ENCODE data around the gene PIP5K1C.

PIP5K1C gene

DNA sequence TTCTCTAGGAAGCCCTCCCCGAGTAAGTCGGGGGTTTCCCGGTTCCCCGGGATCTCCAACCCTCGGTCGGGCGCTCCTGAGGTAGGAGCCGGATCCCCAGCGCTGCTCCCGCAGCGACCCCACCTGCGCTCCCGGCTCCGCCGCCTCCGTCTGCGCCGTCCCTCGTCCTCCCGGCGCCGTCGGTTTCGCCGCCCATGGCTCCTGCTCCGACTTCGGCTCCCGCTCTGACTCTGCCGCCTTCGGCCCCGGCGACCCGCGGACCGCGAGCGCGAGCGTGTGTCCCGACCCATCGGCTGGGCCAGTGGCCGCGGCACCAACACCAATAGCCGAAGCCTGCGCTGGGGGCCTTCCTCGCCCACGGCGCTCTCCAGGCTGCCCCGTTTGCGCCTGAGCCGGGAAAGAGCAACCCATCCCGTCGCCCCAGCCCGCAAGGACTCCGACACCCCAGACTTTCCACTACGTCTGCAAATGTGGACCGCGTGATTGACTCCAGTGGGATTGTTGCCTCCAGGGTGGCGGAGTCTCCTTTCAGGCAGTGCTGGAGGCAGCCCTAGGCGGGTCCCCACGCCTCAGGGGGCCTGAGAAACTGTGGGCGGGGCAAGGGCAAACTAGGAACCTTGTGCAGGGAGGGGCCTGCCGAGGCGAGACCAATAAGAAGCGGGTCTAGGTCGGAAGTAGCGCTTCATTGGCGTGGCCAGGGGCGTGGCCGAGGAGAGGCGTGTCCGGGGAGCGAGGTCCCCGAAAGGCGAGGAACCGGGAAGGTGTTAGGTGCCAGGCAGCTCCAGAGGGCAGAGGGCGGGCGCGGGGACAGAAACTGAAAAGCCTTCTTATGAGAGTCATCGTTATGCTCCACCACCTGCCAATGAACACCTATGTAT is 73.6 kb downstream of the PIP5K1C start, which contains the start of gene CACTIN:
Gene CACTIN (minus strand): TSS at position 318 of the 878 bp plus-strand sequence. CDS start 28 bp downstream, at position 290.
- peak; percentile 98 for DNase-seq (ENCODE audit: low read depth)

DNA sequence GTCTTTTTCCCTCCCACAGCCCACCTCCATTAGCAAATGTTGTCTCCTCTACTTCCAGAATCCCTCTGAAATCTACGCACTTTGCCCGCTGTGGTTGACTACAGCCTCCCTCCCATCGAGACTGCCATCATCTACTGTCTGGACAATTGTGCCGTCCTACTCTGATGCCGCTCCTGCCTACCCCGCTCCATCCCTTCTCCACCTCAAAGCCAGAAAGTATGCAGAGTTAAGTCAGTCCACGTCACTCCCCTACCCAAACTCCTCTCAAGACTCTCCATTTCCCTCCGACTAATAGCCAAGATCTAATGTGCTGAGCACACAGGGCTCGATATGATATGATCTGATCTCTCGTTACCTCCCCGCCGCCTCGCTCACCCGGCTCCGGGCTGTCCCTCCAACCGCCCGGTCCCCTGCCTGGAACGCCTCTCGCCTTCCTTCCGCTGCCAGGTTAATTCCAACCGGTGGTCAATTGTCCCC is 74.2 kb downstream of the PIP5K1C start:
- peak; percentile 10 for DNase-seq (ENCODE audit: low read depth)

DNA sequence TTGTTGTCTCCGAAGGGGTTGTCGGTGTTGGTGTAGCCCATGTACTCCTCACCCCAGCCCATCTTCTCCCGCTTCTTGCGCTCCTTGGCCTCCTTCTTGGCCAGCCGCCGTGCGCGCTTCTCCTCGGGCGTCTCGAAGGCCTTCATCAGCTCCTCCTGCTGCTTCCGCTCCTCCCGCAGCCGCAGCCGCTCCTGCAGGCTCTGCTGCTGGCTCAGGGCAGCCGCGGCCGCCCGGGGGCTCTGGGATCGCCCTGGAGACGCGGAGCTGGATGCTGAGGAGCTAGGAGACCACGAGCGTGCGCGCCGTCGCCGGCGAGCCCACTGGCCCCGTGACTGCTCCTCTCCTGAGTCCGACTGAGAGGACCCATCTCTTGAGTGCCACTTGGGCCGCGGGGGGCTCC is 76.6 kb downstream of the PIP5K1C start:
- DNase-seq (ENCODE audit: low read depth) = no peak

DNA sequence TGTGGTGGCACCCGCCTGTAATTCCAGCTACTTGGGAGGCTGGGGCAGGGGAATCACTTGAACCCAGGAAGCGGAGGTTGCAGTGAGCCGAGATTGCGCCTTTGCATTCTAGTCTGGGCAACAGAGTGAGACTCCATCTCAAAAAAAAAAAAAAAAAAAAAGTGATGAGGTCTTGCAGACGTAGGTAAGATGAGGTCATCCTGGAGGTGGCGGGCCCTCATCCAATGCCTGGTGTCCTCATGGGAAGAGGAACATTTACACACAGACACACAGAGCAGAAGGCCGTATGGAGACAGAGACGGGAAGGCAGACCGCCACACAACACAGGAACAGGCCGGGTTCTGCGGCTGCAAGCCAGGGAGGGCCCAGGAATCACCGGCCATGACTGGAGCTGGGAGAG is 78.0 kb downstream of the PIP5K1C start:
- DNase-seq (ENCODE audit: low read depth) = no peak

DNA sequence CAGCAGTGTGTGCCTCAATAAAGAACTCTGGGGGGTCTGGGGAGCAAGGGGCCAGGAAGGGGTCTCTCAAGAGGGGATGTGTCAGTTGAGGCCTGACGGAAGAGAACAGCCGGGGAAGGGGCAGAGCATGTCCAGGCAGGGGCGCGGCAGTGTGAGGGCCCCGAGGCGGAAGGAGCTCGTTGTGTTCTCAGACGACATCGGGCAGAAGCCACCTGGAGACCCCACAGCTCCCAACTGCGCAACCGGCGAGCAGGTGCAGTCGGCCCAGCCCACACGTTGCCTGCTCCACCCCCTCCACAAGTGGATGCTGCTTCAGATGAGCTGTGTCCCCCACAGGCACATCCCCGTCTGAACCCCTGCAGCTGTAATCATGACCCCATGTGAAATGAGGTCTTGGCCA is 78.6 kb downstream of the PIP5K1C start:
- DNase-seq (ENCODE audit: low read depth) = no peak

DNA sequence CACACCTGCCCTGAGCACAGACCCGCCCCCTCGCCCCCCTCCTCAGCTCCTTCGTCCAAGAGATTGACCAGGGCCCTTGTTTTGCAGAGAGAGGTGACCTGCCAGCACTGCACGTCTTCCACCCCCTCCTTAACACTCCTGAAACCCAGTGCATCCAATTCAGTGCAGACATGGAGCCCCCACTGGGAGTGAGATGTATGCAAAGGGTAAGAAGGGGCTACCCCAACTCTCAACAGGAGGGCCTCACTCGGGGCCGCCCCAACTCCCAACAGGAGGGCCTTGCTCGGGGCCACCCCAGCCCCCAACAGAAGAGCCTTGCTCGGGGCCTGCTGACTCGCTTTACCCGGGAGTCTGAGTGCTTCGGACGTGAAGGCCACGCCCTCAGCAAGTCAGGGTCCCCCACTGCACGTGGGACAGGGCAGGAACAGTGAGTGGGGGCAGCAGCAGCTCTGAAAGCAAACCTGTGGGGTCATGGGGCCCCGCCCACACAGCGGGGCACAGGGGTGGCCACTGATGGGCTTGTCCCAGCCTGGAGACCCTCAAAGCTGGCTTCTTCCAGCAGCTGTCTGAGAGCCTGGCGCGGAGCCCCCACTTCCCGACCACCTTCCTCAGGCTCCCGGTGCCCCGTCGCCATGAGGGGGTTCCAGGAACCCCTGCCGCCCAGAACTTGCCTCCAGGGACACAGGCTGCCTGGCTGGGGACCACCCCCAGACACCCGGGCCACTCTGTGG is 79.3 kb downstream of the PIP5K1C start:
- DNase-seq (ENCODE audit: low read depth) = no peak

DNA sequence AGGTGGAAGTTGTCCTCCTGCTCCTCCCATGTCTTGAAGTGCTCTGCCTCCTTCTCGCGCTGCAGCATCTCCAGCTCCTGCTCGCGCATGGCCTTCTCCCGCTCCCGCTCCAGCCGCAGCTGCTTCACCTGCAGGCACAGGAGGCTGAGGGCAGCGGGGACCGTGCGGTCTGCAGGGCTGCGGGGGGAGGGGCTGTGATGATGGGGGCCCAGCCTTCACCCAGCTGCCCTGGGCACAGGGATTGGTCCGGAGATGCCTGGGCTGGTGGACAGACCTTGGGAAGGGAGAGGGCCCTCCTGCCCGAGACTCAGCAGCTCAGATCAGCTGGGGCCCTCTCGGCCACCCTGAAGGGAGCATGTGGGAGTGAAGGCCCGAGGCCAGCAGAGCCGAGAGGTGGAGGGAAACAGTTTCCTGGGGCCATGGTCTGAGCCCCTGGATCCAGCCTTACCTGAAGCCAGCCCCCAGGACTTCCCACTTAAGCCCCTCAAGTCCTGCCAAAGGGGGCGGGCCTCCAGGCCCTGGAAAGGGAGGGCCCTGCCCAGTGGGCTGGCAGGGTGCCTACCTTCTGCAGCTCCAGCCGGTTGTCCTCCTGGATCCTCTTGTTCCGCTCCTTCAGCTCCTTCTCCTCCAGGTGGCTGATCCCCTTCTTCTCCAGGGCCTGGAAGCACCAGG is 80.0 kb downstream of the PIP5K1C start:
- no peak for DNase-seq (ENCODE audit: low read depth)

DNA sequence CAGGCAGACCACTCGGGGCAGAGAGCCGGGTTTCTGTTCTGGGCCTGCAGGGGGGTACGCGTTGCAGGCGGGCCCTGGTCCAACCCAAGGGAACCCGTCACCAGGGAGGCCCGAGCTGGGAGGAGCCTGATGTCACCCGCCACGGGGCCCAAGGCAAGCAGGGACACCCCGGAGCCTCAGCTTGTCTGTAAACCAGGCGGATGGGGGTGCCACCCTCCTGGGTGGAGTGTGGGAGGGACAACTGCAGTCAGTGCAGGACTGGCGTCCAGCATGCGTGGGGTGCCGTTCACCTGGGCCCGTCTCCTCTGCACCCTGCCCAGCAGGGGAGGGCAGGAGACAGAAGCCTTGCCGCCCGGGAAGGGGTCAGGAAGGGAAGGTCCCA is 80.6 kb downstream of the PIP5K1C start:
- no peak for DNase-seq (ENCODE audit: low read depth)

DNA sequence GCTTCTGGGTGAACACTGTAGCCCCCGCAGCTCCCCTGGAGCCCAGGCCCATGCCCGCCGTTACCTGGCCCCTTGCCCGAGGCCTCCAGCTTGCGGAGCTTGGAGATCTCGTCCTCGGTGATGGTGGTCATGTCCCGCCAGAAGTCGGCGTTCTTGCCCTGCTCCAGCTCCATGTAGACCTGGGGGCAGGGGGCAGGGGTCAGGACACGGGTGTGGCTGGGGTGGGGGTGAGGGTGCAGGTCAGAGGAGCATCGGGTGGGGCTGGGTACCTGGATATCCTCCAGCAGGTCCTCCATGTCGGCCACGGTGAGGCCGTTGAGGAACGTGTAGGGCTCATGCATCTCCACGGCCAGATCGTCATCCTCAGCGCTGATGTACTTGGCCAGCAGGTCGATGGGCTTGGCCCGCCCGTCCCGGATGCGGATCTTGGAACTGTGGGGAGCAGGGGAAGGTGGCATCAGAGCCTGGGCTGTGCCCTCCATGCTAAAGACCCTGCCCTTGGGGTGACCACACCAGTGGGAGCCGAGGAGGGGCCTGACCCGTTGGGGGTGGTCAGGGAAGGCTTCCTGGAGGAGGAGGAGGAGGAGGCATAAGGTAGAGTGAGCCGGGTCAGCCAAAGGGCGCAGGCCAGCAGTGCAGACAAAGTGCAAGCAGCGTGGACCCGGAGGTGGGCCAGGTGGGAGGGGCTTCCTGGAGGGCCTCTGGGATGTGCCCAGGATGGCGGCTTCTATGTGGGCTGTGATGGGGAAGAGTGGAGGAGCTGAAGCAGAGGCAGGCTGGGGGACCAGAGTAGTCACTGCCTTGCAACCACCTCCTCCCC is 81.2 kb downstream of the PIP5K1C start:
- DNase-seq (ENCODE audit: low read depth) = no peak

DNA sequence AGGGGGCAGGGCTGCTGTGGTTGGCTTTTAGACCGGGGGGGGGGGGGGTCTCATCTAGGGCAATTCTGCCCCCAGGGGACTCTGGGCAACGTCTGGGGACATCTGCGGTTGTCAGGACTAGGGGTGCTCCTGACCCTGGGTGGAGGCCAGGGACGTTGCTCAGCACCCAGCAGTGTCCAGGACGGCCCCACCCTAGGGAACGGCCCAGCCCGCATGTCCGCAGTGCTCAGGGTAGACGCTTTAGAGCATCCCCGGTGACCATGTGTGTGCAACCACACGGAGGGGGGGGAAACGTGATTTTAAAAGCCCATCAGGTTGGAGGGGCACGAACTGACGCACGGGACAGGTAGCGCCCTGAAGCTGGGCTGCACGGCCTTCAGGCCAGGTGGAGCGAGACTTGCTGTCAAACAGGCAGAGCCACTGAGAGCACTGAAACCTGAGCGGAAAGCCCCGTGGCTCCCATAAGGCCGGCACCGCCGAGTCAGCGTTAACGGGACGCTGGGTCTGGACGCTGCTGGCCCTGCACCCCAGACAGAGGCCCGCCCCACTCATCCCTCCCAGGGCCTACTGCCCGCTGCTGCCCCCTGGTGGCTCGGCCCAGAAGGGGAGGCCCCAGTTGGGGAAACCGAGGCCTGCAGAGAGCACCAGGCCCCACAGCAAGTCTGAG is 82.0 kb downstream of the PIP5K1C start:
- DNase-seq (ENCODE audit: low read depth) = peak; percentile 36

DNA sequence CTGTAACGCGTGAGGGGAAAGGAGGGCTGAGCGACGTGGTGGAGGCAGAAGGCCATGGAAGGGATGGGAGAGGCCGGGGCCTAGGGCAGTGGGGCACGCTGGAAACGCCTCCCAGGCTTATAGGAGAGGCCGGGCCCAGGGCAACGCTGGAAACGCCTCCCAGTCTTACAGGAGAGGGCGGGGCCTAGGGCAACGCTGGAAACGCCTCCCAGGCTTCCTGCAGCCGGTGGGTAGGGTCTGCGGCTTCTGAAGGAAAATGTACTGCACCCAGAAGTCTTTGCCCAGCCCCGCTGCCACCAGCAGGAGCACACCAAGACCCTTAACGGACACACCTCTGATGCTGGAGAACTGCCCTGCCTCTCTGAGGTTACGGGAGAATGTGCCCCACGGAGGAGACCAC is 82.8 kb downstream of the PIP5K1C start:
- no peak for DNase-seq (ENCODE audit: low read depth)

DNA sequence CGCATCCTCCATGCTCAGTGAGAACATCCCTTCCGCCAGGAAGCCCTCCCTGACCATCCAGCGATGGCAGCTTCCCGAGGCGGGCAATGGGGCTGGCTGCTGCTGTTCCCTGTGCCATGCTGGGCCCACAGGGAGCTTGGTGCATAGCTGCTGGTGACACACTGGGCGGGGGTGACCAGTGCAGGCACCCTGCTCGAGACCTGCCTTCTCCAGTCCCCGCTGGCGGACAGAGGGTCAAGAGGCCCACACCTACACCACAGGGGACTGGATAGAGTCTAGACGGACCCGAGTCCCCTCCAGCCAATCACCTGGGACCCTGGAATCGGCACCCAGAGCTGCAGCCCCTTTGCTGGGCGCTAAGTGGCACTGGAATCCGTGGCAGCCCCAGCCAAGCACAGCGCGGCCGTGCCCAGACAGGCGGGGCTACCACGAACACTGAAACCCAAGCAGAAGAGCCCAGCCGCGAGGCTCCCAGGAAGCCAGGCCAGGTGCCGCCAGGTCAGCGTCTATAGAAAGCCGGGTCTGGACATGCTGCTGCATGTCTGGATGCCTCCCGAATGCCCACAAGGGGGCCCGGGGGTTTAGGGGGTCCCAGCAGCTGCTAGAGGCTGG is 84.6 kb downstream of the PIP5K1C start:
- no peak for DNase-seq (ENCODE audit: low read depth)

DNA sequence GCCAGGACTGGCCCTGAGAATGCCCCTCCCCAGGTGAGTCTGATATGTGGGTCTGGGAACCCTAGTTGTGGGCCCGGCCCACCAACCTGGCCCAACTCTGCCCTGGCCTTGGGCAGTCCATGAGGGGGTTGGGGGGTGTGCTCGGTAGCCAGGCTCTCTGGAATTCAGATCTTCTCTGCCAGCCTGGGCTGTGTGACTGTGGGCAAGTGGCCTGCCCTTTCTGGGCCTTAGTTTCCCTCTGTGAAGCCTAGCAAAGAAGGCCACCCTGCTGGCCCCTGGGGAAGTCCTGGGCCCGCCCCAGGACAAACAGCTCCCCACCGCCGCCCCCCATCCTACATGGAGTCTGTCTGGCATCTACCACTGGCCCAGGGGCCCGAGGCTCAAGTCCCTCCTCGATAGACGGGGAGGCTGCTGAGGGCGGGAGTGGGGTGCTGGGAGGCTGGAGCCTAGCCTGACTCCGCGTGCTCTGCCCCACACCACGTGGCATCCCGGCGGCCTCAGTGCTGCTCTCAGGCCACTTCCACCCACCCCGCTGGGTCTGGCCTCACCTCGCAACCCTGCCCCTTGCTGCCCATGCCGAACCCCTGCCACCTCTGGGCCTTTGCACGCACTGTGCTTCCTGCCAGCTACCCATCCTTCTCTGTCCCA is 85.3 kb downstream of the PIP5K1C start:
- DNase-seq (ENCODE audit: low read depth) = no peak

DNA sequence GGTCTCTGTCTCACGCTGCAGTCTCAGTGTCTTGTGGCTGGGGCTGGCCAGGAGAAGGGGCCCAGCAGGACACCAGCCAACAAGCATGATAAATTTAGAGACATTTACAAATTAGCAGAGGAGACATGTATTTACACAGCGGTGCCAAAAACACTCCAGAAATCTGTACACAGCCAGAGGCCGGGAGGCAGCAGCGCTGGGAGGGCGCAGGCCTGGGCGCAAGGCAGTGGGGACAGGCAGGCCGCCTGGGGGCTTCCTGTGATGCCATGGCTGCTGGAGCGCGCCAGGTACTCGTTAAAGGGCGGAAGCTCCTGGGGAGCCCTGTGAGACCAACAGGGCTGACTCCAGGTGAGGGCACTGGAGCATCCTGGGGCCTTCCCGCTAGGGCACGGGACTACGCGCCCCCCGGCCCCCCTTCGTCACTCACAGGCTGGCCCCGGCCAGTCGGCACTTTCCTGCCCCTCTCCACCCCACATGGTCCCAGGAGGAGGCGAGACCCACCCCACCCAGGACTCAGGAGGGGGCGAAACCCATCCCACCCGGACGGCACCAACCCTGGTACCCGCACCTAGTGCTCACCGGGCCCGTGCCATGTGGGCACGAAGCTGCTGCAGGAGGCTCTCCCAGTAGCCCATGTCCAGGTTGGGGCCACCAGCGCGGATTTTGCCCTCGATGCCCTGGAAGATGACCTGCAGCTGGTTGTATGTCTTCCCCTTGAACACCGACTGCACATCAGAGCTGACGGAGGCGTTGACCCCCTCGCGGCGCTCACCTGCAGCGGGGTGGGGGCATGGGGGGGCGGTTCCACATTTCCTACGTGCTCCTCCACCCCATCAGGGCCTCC is 86.2 kb downstream of the PIP5K1C start:
- no peak for DNase-seq (ENCODE audit: low read depth)

DNA sequence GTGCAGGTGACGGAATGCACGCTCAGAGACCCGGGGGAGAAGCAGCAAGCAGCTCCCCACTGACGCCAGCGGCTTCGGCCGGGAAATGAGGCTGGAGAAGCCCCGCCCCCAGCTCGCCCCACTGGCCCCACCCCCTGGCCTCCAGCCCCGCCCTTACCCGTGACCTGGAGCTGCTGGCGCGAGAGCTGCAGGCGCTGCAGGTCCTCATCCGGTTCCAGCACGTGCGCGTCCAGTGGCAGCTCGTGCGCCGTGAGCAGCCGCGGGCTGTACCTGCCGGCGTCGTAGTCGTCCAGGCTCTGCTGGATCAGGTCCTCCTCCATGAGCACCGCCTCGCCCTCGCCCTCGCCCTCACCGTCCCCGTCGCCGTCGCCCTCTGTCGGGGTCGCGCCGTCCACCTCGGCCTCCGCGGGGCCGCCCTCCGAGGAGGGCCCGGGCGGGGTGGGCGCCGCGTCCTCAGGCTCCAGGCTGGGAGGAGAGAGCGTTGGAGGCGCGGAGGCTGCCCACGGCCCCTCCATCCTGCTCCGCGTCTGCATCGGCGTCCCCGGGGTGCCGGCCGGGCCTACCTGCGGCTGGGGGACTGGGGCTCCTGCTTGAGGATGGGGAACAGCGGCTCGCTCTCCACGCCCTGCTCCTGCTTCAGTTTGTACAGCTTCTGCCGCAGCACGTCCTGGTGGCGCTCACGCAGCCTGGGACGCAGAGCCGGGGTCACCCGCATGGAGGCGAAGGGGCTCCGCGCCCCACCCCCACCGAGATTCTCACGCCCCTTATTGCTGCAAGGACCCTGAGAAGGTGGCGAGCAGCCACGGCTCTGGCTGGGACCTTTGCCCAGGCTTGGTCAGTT is 87.1 kb downstream of the PIP5K1C start:
- no peak for DNase-seq (ENCODE audit: low read depth)

DNA sequence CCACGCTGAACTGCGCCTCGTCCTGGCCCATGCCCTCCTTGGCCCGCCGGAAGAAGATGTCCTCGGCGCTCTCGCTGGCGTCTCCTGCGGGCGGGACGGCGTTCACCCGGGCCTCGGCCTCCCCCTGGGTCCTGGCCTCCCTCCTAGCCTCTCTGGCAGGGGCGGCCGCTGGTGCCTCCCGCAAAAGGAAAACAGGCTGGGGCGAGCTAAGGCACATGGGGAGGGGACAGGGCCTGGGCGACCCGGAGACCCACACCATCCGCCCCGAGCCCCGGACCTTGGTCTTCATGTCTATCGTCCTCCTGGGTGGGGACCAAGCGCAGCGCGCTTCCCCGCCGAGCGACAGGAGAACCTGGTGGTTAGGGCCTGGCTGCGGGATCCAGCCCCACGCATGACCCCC is 87.9 kb downstream of the PIP5K1C start:
- no peak for DNase-seq (ENCODE audit: low read depth)

DNA sequence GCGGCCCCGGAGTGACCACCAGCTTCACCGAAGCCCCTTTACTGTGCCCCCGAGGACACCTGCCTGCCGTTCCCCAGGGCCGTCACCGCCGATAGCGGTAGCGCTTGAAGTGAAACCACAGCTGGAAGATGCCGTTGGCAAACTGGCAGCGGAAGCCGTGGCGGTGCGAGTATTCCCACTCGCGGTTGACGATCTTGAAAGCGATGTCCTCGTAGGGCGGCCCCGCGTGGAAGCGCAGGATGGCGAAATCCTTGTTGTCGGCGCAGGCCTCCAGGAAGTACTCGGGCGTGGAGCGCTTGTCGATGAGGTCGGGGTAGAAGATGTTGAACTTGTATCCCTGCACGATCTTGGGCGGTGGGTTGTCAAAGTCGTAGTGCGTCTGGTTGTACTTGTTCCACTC is 88.4 kb downstream of the PIP5K1C start:
- DNase-seq (ENCODE audit: low read depth) = no peak

Measured in activated T-cell treated with anti-CD3 and anti-CD28 coated beads for 24 hours (primary cell).